H9 (cell line): ENCODE data around the gene CLSTN3. TPM values are rescaled to one million over a fixed set of nuclear protein-coding genes. Genes with fewer than 3 reads are reported as not detected.

ENCODE experiments used
- DNase-seq: peaks from one replicate; pipeline ENCODE4 v3.0.0-alpha.2; 2017
- H2AFZ ChIP-seq: one replicate; pipeline ENCODE4 v1.6.1; 2013; ENCODE audit warnings: mild to moderate bottlenecking, low read length, control low read depth, moderate library complexity
- H2AK5ac ChIP-seq: 2 replicates; pipeline ENCODE4 v1.6.1; 2013; ENCODE audit warnings: low read length, control low read depth, mixed read lengths; ENCODE audit not compliant: insufficient read length
- H2BK120ac ChIP-seq: one replicate; pipeline ENCODE4 v1.6.1; 2013; ENCODE audit warnings: low read depth, mild to moderate bottlenecking, low read length, control low read depth, inconsistent platforms; ENCODE audit not compliant: poor library complexity, severe bottlenecking
- H2BK12ac ChIP-seq: 2 replicates; pipeline ENCODE4 v1.6.1; 2013; ENCODE audit warnings: low read length, control low read depth, mixed read lengths, low read depth; ENCODE audit not compliant: insufficient read length
- H2BK15ac ChIP-seq: 2 replicates; pipeline ENCODE4 v1.6.1; 2013; ENCODE audit warnings: low read depth, low read length, control low read depth
- H2BK20ac ChIP-seq: one replicate; pipeline ENCODE4 v1.6.1; 2013; ENCODE audit warnings: low read depth, mild to moderate bottlenecking, low read length, control low read depth, inconsistent platforms; ENCODE audit not compliant: poor library complexity, severe bottlenecking
- H2BK5ac ChIP-seq: 2 replicates; pipeline ENCODE4 v1.6.1; 2013; ENCODE audit warnings: low read length, control low read depth, mixed read lengths; ENCODE audit not compliant: insufficient read length
- H3K14ac ChIP-seq: 2 replicates; pipeline ENCODE4 v1.6.1; 2013; ENCODE audit warnings: low read length, control low read depth; ENCODE audit not compliant: insufficient read depth
- H3K18ac ChIP-seq: 2 replicates; pipeline ENCODE4 v1.6.1; 2013; ENCODE audit warnings: low read depth, mild to moderate bottlenecking, mixed read lengths, low read length, control low read depth; ENCODE audit not compliant: insufficient read length
- H3K23ac ChIP-seq: 2 replicates; pipeline ENCODE4 v1.6.1; 2013; ENCODE audit warnings: low read length, control low read depth, mixed read lengths, low read depth; ENCODE audit not compliant: insufficient read length
- H3K23me2 ChIP-seq: 2 replicates; pipeline ENCODE4 v1.6.1; 2013; ENCODE audit warnings: low read depth, mild to moderate bottlenecking, mixed read lengths, low read length, control low read depth; ENCODE audit not compliant: insufficient read length, poor library complexity, severe bottlenecking
- H3K27ac ChIP-seq: 2 replicates; pipeline ENCODE4 v1.5.1; 2013; ENCODE audit warnings: low read length, control low read depth, mixed read lengths, low read depth; ENCODE audit not compliant: insufficient read length
- H3K27me3 ChIP-seq: 2 replicates; pipeline ENCODE4 v1.6.1; 2013; ENCODE audit warnings: low read length, control low read depth, inconsistent platforms; ENCODE audit not compliant: insufficient read depth
- H3K4ac ChIP-seq: 2 replicates; pipeline ENCODE4 v1.6.1; 2013; ENCODE audit warnings: low read depth, mild to moderate bottlenecking, control low read depth, inconsistent platforms, low read length, moderate library complexity
- H3K4me1 ChIP-seq: 2 replicates; pipeline ENCODE4 v1.6.1; 2013; ENCODE audit warnings: low read length, control low read depth, inconsistent platforms; ENCODE audit not compliant: insufficient read depth
- H3K4me2 ChIP-seq: 2 replicates; pipeline ENCODE4 v1.6.1; 2013; ENCODE audit warnings: low read length, control low read depth, mixed read lengths; ENCODE audit not compliant: insufficient read length, insufficient read depth
- H3K56ac ChIP-seq: 2 replicates; pipeline ENCODE4 v1.6.1; 2013; ENCODE audit warnings: low read depth, mild to moderate bottlenecking, mixed read lengths, low read length, control low read depth; ENCODE audit not compliant: insufficient read length
- H3K79me1 ChIP-seq: 2 replicates; pipeline ENCODE4 v1.6.1; 2013; ENCODE audit warnings: low read depth, mild to moderate bottlenecking, moderate library complexity, low read length, control low read depth, inconsistent platforms; ENCODE audit not compliant: insufficient read depth, poor library complexity, severe bottlenecking
- H3K79me2 ChIP-seq: 2 replicates; pipeline ENCODE4 v1.6.1; 2013; ENCODE audit warnings: low read length, control low read depth, inconsistent platforms; ENCODE audit not compliant: insufficient read depth
- H3K9ac ChIP-seq: 2 replicates; pipeline ENCODE4 v1.6.1; 2013; ENCODE audit warnings: low read length, control low read depth, mixed read lengths; ENCODE audit not compliant: insufficient read length; ENCODE audit errors: extremely low read depth
- H3K9me3 ChIP-seq: one replicate; pipeline ENCODE4 v1.6.1; 2013; ENCODE audit warnings: low read depth, low read length, inconsistent platforms; ENCODE audit not compliant: control insufficient read depth
- H3T11ph ChIP-seq: one replicate; pipeline ENCODE4 v1.6.1; 2013; ENCODE audit warnings: mild to moderate bottlenecking, low read length, control low read depth, inconsistent platforms
- H4K20me1 ChIP-seq: one replicate; pipeline ENCODE4 v1.6.1; 2013; ENCODE audit not compliant: control insufficient read depth, insufficient read length, insufficient read depth
- H4K5ac ChIP-seq: 2 replicates; pipeline ENCODE4 v1.6.1; 2013; ENCODE audit warnings: low read depth, mild to moderate bottlenecking, mixed read lengths, low read length, control low read depth; ENCODE audit not compliant: insufficient read length
- H4K8ac ChIP-seq: replicated peaks from 2 replicates; pipeline ENCODE4 v1.6.1; 2013; ENCODE audit warnings: low read length, control low read depth, mixed read lengths, low read depth; ENCODE audit not compliant: insufficient read length
- H4K91ac ChIP-seq: 2 replicates; pipeline ENCODE4 v1.6.1; 2013; ENCODE audit warnings: low read depth, mild to moderate bottlenecking, moderate library complexity, mixed read lengths, low read length, control low read depth; ENCODE audit not compliant: insufficient read length
- H3K27ac Mint-ChIP-seq, 3 experiments: 2 replicates in 2 of 3; 3 replicates in 1 of 3; pipeline ENCODE4 v1.8.0; 2020 to 2021; ENCODE audit warnings: mixed read lengths in 3 of 3, mild to moderate bottlenecking in 1 of 3, moderate library complexity in 1 of 3
- H3K27me3 Mint-ChIP-seq: 2 replicates; pipeline ENCODE4 v1.8.0; 2021; ENCODE audit warnings: low read depth, mild to moderate bottlenecking, moderate library complexity, mixed read lengths
- H3K36me3 Mint-ChIP-seq, 3 experiments: 2 replicates in 2 of 3; 3 replicates in 1 of 3; pipeline ENCODE4 v1.8.0; 2020 to 2021; ENCODE audit warnings: low read depth in 3 of 3, mixed read lengths in 3 of 3; ENCODE audit not compliant: insufficient read depth in 1 of 3
- H3K4me1 Mint-ChIP-seq, 2 experiments: 2 replicates each; pipeline ENCODE4 v1.8.0; 2020; ENCODE audit warnings: mixed read lengths in 2 of 2
- H3K4me3 Mint-ChIP-seq, 2 experiments: 2 replicates in 1 of 2; 3 replicates in 1 of 2; pipeline ENCODE4 v1.8.0; 2020 to 2021; ENCODE audit warnings: mild to moderate bottlenecking in 2 of 2, mixed read lengths in 2 of 2, moderate library complexity in 1 of 2
- H3K9me3 Mint-ChIP-seq, 2 experiments: 2 replicates in 1 of 2; 3 replicates in 1 of 2; pipeline ENCODE4 v1.8.0; 2020; ENCODE audit warnings: mild to moderate bottlenecking in 2 of 2, mixed read lengths in 2 of 2, moderate library complexity in 1 of 2
- CTCF ChIP-seq: fragments of 200-600 bp; sonication (generic); conservative IDR thresholded peaks from 3 replicates; pipeline ENCODE4 v1.8.0; 2021; ENCODE audit warnings: antibody characterized with exemption, mild to moderate bottlenecking
- WGBS: extraction: QIAGEN DNeasy Blood & Tissue Kit; methylation state at CpG from one replicate; pipeline ENCODE4 v1.1.7; 2013; ENCODE audit warnings: missing lambda C conversion rate, low lambda C conversion rate, mixed read lengths; ENCODE audit not compliant: insufficient read length; ENCODE audit errors: extremely low coverage; 5-methylcytosine and 5-hydroxymethylcytosine counted together
- total RNA-seq: library from RNA; stranded (reverse); gene quantifications from 2 replicates; pipeline ENCODE4 v1.2.1, GENCODE V29; 2021

CLSTN3 gene
- total RNA-seq, 1 experiment from 2014 or later, result 26.2 TPM

GRCh38 chr12:7178481-7178880, 48.3 kb downstream of the CLSTN3 start:
- Histone ChIP-seq H4K91ac (no peak overlapping the region), H4K5ac (no peak overlapping the region), H2BK5ac (no peak overlapping the region), H2BK12ac (no peak overlapping the region), H4K20me1 (no peaks in the 10 kb centered on the region), H3K18ac (no peak overlapping the region), H3K14ac (no peak overlapping the region), H3K23ac (no peak overlapping the region), H3K79me1 (no peaks in the 10 kb centered on the region), H3K27ac (no peak overlapping the region), H2BK20ac (no peak overlapping the region), H3T11ph (no peak overlapping the region), H4K8ac (no peak overlapping the region), H3K9ac (no peak overlapping the region), H3K4ac (no peak overlapping the region), H3K9me3 (peaks cover 11% of the 10 kb centered on the region), H2BK15ac (no peak overlapping the region), H3K23me2 (no peaks in the 10 kb centered on the region), H3K56ac (no peak overlapping the region), H2AK5ac (no peak overlapping the region), H3K27me3 (no peaks in the 10 kb centered on the region), H3K4me1 (no peaks in the 10 kb centered on the region), H3K4me2 (no peak overlapping the region), H3K79me2 (no peaks in the 10 kb centered on the region), H2AFZ (no peak overlapping the region), H2BK120ac (no peak overlapping the region)
- no peak for TF ChIP-seq CTCF
- Mint-ChIP-seq H3K36me3 (peaks cover 0 to 4% (median 1%) of the 10 kb centered on the region in 3 experiments; a peak in 4 of 7 replicates), H3K9me3 (peaks cover 28 to 48% of the 10 kb centered on the region in 2 experiments), H3K4me1 (no peaks in the 10 kb centered on the region), H3K4me3 (no peak overlapping the region), H3K27ac (no peak overlapping the region), H3K27me3 (peaks cover 20% of the 10 kb centered on the region)
- no peak for DNase-seq
- WGBS, result no CpG with 5 or more reads among the region's 2 CpGs
